ENCODE results near the gene COL24A1. TPM values are rescaled to one million over a fixed set of nuclear protein-coding genes. Genes with fewer than 3 reads are reported as not detected.

The COL24A1 gene
- total and polyA plus RNA-seq, 2 of the 8 experiments (the other 6 are each of a cell fraction or from before 2014, with no cell fraction given): 0.23 to 1.1 TPM

DNA sequence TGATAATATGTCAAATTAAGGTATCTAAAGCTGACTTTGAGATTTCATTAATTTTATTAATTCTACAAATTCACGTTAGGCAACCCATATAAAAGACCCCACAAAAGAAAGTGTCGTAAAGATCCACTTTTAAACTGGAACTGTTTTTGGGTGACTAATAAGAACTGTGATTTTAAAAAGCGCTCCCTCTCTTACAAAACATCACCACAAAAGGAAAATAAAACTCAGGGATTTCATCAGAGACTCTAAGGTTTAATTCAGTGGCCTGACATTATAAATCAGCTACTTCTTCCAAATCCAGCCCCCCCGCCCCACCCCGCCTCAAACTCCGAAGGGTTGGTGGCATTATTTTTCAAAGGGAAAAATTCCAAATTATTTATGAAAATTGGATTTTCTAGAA lies 2.7 kb downstream of the COL24A1 start (continued):
- TF ChIP-seq, protein P1, sequence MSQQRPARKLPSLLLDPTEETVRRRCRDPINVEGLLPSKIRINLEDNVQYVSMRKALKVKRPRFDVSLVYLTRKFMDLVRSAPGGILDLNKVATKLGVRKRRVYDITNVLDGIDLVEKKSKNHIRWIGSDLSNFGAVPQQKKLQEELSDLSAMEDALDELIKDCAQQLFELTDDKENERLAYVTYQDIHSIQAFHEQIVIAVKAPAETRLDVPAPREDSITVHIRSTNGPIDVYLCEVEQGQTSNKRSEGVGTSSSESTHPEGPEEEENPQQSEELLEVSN (IDR thresholded peaks at IDR 0.05): no peak
- no peak for TF ChIP-seq HDAC6 (IDR thresholded peaks at IDR 0.05; ENCODE audit: low read depth, low read length)
- TF ChIP-seq YY1 (IDR thresholded peaks at IDR 0.05; ENCODE audit: low read depth, low read length): no peak
- no peak for TF ChIP-seq EGR1 (IDR thresholded peaks at IDR 0.05; ENCODE audit: borderline replicate concordance, low read depth, low read length)
- no peak for TF ChIP-seq MAFK (IDR thresholded peaks at IDR 0.05; ENCODE audit: low read depth, low read length)
- no peak for TF ChIP-seq PHF8 (conservative IDR thresholded peaks at IDR 0.05; ENCODE audit: low read depth, low read length)
- TF ChIP-seq BACH1 (IDR thresholded peaks at IDR 0.05; ENCODE audit: low read length): no peak

All from H1 (cell line).